Gastroesophageal sphincter (tissue), 3 donors: Measurements from ENCODE around the gene ARHGAP42.

Experiments
- EP300 ChIP-seq: sonication (generic); formaldehyde crosslinking; IDR thresholded peaks from one replicate; pipeline ENCODE4 v1.6.1; 2017; ENCODE audit warnings: antibody characterized with exemption, mild to moderate bottlenecking
- TF ChIP-seq, protein P1 (sequence below), 4 experiments: fragments of 200-600 bp in 2 of 4; fragments of 450-650 bp in 2 of 4; sonication (generic) in 1 of 4; IDR thresholded peaks; one replicate each; pipeline ENCODE4 v1.5.1; 2017 to 2019; ENCODE audit warnings: antibody characterized with exemption in 4 of 4, mild to moderate bottlenecking in 2 of 4, moderate library complexity in 2 of 4

DNA sequence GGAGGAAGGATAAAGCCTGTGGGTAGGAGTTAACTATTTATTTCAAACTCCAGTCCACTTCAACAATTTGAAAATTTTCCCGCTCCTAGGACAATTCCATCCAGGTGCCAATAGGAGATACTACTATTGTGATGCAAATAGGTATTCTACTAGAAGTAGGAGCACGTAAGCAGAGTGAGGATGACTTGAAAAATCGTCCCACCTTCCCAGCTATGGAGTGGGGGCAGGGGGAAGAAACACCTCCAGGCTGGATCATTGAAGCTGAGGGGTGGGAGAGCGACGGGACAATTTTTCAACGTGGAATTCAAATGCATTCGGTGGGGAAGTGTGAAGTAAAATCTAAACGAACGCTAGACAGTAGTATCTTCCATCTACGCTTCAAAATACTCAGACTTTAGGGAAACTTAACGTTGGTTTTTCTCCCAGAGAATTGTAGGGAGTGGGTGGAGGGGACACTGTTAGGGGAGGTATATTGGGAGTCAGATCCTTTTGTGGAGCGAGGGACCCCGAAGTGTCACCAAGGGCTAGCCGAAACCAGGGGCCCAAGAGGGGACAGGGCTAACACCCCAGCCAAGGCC, 523 bp upstream of the ARHGAP42 start:
- no peak for TF ChIP-seq EP300
- TF ChIP-seq, protein P1, sequence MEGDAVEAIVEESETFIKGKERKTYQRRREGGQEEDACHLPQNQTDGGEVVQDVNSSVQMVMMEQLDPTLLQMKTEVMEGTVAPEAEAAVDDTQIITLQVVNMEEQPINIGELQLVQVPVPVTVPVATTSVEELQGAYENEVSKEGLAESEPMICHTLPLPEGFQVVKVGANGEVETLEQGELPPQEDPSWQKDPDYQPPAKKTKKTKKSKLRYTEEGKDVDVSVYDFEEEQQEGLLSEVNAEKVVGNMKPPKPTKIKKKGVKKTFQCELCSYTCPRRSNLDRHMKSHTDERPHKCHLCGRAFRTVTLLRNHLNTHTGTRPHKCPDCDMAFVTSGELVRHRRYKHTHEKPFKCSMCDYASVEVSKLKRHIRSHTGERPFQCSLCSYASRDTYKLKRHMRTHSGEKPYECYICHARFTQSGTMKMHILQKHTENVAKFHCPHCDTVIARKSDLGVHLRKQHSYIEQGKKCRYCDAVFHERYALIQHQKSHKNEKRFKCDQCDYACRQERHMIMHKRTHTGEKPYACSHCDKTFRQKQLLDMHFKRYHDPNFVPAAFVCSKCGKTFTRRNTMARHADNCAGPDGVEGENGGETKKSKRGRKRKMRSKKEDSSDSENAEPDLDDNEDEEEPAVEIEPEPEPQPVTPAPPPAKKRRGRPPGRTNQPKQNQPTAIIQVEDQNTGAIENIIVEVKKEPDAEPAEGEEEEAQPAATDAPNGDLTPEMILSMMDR (IDR thresholded peaks at IDR 0.05), result no peak
